Esophagus squamous epithelium (tissue), 5 donors: Measurements from ENCODE around the gene MPST. TPM values are rescaled to one million over a fixed set of nuclear protein-coding genes. Genes with fewer than 3 reads are reported as not detected.

Source experiments
- DNase-seq: peaks from one replicate; lab custom pipeline; 2025; lab: John Stamatoyannopoulos, UW
- H3K27ac ChIP-seq, 4 donors: fragments of 200-600 bp; sonication (generic); one replicate each; pipeline ENCODE4 v1.5.1; 2016 to 2019; ENCODE audit warnings: mild to moderate bottlenecking in 1 of 4
- H3K27me3 ChIP-seq, 4 donors: fragments of 200-600 bp; sonication (generic); 1 replicate in 3 of 4; 2 replicates in 1 of 4; pipeline versions ENCODE4 v1.5.1 to v1.6.0; 2017 to 2021; ENCODE audit warnings: antibody characterized with exemption in 1 of 4
- H3K36me3 ChIP-seq, 3 donors: fragments of 200-600 bp; sonication (generic); one replicate each; pipeline ENCODE4 v1.5.1; 2016 to 2019
- H3K4me1 ChIP-seq, 3 donors: fragments of 200-600 bp; sonication (generic); one replicate each; pipeline ENCODE4 v1.5.1; 2017 to 2019
- H3K4me3 ChIP-seq, 4 donors: fragments of 200-600 bp; sonication (generic); 1 replicate in 3 of 4; 2 replicates in 1 of 4; pipeline ENCODE4 v1.5.1; 2016 to 2019; ENCODE audit warnings: mild to moderate bottlenecking in 2 of 4, moderate library complexity in 1 of 4
- H3K9me3 ChIP-seq, 3 donors: fragments of 200-600 bp; sonication (generic); one replicate each; pipeline ENCODE4 v1.5.1; 2016 to 2019
- POLR2A ChIP-seq, 4 donors: fragments of 450-650 bp; IDR thresholded peaks; one replicate each; pipeline ENCODE4 v1.6.1; 2017; ENCODE audit warnings: antibody characterized with exemption in 4 of 4, mild to moderate bottlenecking in 4 of 4, moderate library complexity in 3 of 4
- WGBS, 2 donors: methylation state at CpG; one replicate each; pipeline ENCODE4 v1.1.5; 2018; 5-methylcytosine and 5-hydroxymethylcytosine counted together
- intact Hi-C: fragments of 100-400 bp; cut with DNase I; formaldehyde crosslinking; loops from one replicate; pipeline ENCODE4 v1.15.0; 2022
- total RNA-seq, 4 donors: library from RNA; depleted of rRNA; stranded (reverse); fragments of >200 nt; gene quantifications; one replicate each; pipeline ENCODE4 v1.1.0, GENCODE V29; 2016
- TF ChIP-seq, protein P1 (sequence below), 6 experiments: fragments of 450-650 bp in 4 of 6; fragments of 200-600 bp in 2 of 6; sonication (generic) in 2 of 6; IDR thresholded peaks; one replicate each; pipeline ENCODE4 v1.5.1; 2016 to 2019; ENCODE audit warnings: antibody characterized with exemption in 6 of 6, mild to moderate bottlenecking in 4 of 6, moderate library complexity in 4 of 6
- donor health status: DM: yes; HTN: yes; CAD: no.

Gene MPST
- total RNA-seq, 4 donors from 2014 or later: 88.4 to 160 (median 132) TPM

DNA sequence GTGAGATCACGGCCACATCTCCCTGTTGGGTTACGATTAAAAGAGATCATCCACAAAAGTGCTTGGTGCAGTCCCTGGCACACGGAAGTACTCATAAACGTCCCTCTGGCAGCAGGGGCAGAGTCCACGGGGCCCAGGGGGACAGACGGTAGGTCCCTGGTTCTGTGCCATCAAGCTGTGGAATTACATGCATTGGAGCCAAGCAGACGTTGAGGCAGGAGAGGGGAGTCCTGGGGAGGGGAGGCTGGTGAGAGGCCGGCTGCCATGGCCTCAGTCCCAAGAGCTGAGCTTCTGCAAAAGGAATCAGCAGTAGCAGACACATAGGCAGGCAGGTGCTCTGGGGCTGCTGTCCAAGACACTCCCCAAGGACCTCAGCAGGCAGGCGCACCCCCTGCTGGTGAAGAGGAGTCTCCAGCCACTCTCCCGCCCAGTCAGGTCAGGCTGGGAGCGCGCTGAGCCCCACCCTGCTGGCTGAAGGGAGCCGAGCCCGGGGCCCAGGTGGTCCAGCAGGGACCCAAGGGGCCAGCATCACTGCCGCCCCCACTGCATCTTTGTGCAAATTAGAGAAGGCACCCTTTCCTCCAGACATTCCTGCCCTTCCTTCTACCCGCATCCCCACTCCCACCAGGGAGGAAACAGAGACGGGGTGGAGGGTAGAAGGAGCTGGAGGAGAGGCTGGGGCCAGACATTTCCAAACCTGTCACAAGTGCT lies 24.4 kb downstream of the MPST start:
- H3K36me3 ChIP-seq: no peaks in the 10 kb centered on the region
- TF ChIP-seq POLR2A (IDR thresholded peaks at IDR 0.05): no peak
- TF ChIP-seq, protein P1, sequence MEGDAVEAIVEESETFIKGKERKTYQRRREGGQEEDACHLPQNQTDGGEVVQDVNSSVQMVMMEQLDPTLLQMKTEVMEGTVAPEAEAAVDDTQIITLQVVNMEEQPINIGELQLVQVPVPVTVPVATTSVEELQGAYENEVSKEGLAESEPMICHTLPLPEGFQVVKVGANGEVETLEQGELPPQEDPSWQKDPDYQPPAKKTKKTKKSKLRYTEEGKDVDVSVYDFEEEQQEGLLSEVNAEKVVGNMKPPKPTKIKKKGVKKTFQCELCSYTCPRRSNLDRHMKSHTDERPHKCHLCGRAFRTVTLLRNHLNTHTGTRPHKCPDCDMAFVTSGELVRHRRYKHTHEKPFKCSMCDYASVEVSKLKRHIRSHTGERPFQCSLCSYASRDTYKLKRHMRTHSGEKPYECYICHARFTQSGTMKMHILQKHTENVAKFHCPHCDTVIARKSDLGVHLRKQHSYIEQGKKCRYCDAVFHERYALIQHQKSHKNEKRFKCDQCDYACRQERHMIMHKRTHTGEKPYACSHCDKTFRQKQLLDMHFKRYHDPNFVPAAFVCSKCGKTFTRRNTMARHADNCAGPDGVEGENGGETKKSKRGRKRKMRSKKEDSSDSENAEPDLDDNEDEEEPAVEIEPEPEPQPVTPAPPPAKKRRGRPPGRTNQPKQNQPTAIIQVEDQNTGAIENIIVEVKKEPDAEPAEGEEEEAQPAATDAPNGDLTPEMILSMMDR (IDR thresholded peaks at IDR 0.05): peak; percentile 54 to 87 (median 74)
- H3K9me3 ChIP-seq: no peaks in the 10 kb centered on the region
- peaks cover 0 to 21% (median 11%) of the 10 kb centered on the region in 3 donors for H3K4me1 ChIP-seq
- intact Hi-C loops: loop anchor here (10.0 kb wide), 1 partner anchor 59 kb away; no protein-coding TSS in a partner anchor
- peaks cover 0 to 4% (median 0%) of the 10 kb centered on the region in 4 donors for H3K27me3 ChIP-seq
- WGBS, 2 donors: 31 to 72% methylated on average over 4 to 8 of the region's 17 CpGs
- no peak overlapping the region for H3K27ac ChIP-seq
- no peak for DNase-seq
- no peak overlapping the region for H3K4me3 ChIP-seq

DNA sequence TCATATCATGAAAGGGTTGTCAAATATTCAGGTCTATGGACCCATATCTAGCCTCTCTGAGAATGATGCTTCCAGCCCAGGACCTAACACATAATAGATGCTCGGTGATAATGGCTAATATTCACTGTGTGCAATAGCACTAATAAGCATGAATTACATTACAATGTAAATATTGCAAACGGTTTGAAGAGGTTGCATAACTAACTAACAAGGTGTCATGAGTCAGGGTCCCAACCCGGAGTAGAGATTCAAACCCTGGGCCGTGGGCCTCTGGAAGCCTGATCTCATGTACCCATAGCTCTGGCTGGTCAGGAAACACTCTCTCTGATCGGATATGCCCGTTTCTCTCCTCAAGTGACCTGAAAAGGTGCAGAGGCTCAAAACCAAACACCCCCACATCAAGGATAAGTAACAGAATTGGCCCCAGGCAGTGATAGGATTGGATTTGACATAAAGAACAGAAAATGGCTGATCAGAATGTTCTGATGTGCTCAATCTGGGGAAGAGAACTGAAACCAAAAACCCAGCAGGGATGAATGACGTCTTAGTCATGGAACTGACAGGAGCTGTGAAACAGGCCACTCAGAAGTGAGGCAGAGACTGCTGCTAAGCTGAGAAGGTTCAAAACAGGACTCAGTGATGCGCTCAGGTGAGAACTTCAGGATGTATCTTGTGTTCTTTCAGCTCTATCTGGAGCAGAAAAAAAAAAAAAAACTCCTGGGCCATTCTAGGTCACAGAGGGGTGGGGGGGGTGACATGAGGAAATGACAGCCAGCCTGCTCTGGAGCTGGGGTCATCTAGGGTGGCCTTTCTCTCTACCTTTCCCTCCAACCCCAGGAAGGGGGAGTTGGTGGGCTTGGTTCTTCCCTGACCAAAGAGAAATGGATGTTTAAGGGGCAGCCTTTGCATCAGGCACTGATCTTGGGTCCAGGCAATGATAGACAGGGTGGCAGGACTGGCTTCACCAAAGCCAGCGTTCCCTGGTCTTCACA lies 25.4 kb downstream of the MPST start:
- Histone ChIP-seq H3K27me3 (peaks cover 0 to 4% (median 0%) of the 10 kb centered on the region in 4 donors), H3K4me3 (no peak overlapping the region), H3K27ac (no peak overlapping the region), H3K36me3 (no peaks in the 10 kb centered on the region), H3K4me1 (peaks cover 0 to 21% (median 11%) of the 10 kb centered on the region in 3 donors), H3K9me3 (no peaks in the 10 kb centered on the region)
- TF ChIP-seq, protein P1 (IDR thresholded peaks at IDR 0.05): no peak
- TF ChIP-seq POLR2A (IDR thresholded peaks at IDR 0.05): no peak
- WGBS, 2 donors: 54 to 57% methylated on average over 6 to 9 of the region's 9 CpGs
- no peak for DNase-seq
- intact Hi-C loops: loop anchor here (10.0 kb wide), 1 partner anchor 60 kb away; no protein-coding TSS in a partner anchor

DNA sequence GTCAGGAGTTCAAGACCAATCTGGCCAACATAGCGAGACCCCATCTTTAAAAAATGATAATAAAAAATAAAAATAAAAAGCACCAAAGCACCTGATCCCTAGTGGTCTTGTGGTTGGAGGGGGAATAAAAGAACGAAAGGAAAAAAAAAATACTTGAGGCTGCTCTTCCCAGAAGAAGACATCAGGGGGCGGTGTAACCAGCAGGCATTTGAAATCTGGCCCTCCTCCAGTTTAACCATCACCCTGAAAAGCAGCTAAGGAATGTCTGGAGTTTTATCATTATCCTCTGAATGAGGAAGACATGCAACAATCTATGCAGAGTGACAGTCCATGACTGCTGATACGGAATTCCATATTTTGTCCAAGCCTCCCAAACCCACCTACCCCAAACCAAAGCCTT lies 26.4 kb downstream of the MPST start:
- H3K4me3 ChIP-seq: no peak overlapping the region
- H3K27ac ChIP-seq: no peak overlapping the region
- DNase-seq: no peak
- no peak for TF ChIP-seq POLR2A (IDR thresholded peaks at IDR 0.05)
- TF ChIP-seq, protein P1 (IDR thresholded peaks at IDR 0.05): peak in 4 of 6 experiments; percentile 14 to 46 (median 28)
- 46 to 50% methylated on average over 4 of the region's 4 CpGs for WGBS, 2 donors
- peaks cover 0 to 20% (median 11%) of the 10 kb centered on the region in 3 donors for H3K4me1 ChIP-seq
- no peaks in the 10 kb centered on the region for H3K9me3 ChIP-seq
- H3K36me3 ChIP-seq: no peaks in the 10 kb centered on the region
- intact Hi-C loops: loop anchor here (10.0 kb wide), 1 partner anchor 61 kb away; no protein-coding TSS in a partner anchor
- H3K27me3 ChIP-seq: peaks cover 0 to 4% (median 0%) of the 10 kb centered on the region in 4 donors

DNA sequence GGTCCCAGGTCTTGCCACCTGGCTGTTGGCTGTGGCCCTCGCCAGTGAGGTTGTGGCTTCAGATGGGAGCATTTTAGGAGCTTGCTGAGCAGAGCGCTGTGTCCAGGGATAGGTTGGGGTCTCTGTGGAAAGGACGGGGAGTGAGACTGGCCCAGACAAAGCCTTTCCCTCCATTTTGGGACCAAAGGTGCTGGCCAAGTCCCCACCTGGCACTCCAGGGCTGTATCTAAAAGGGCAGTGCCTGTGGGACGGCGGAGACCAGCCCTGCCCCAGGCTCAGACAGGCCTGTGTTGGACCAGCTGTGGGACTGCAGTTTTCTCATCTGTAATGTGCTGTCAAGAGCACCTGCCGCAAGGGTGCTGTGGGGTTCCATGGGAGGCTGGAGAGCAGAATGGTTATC lies 27.0 kb downstream of the MPST start:
- H3K9me3 ChIP-seq: no peaks in the 10 kb centered on the region
- no peak for DNase-seq
- intact Hi-C loops: loop anchor here (10.0 kb wide), 1 partner anchor 62 kb away; no protein-coding TSS in a partner anchor
- peaks cover 0 to 22% (median 8%) of the 10 kb centered on the region in 3 donors for H3K4me1 ChIP-seq
- no peaks in the 10 kb centered on the region for H3K36me3 ChIP-seq
- 80 to 100% methylated on average over 1 to 2 of the region's 6 CpGs for WGBS, 2 donors
- no peak overlapping the region for H3K27ac ChIP-seq
- H3K27me3 ChIP-seq: peaks cover 0 to 4% (median 0%) of the 10 kb centered on the region in 4 donors
- TF ChIP-seq, protein P1 (IDR thresholded peaks at IDR 0.05): no peak
- no peak for TF ChIP-seq POLR2A (IDR thresholded peaks at IDR 0.05)
- H3K4me3 ChIP-seq: no peak overlapping the region
